ENCODE measurements around the gene ADAM8. TPM values are rescaled to one million over a fixed set of nuclear protein-coding genes. Genes with fewer than 3 reads are reported as not detected.

ADAM8 gene
- polyA plus RNA-seq, 1 donor (not counting 4 experiments of a cell fraction or from before 2014, with no cell fraction given): 42.0 TPM

- Histone ChIP-seq H3K4me2 (ENCODE audit: control insufficient read depth, extremely low read depth, insufficient read depth, low read depth, low read length) (peak overlapping the region; percentile 33), H3K9me3 (ENCODE audit: control insufficient read depth, low read depth, low read length) (no peaks in the 10 kb centered on the region), H3K9me1 (ENCODE audit: control insufficient read depth, extremely low read depth, insufficient read depth, low read length) (no peaks in the 10 kb centered on the region), H3K9ac (ENCODE audit: control insufficient read depth, extremely low read depth, insufficient read depth, low read length) (peak overlapping the region; percentile 59), H2AFZ (ENCODE audit: control insufficient read depth, low read length) (peak overlapping the region; percentile 41), H3K27me3 (ENCODE audit: control insufficient read depth, extremely low read depth, insufficient read depth, low read length) (no peaks in the 10 kb centered on the region), H3K4me3 (ENCODE audit: control insufficient read depth in 2 of 3, extremely low read depth in 1 of 3, insufficient read depth in 2 of 3, low read depth in 1 of 3, low read length in 3 of 3) (no peak overlapping the region), H3K36me3 (ENCODE audit: control insufficient read depth in 2 of 2, extremely low read depth in 1 of 2, insufficient read depth in 2 of 2, low read length in 2 of 2) (peaks cover 0 to 4% of the 10 kb centered on the region in 2 experiments), H4K20me1 (ENCODE audit: control insufficient read depth, extremely low read depth, insufficient read depth, low read length) (no peaks in the 10 kb centered on the region), H3K79me2 (ENCODE audit: control insufficient read depth, insufficient read depth, low read length) (no peaks in the 10 kb centered on the region), H3K4me1 (ENCODE audit: control insufficient read depth, extremely low read depth, insufficient read depth, low read length) (peaks cover 38% of the 10 kb centered on the region), H3K27ac (ENCODE audit: control insufficient read depth, insufficient read depth, low read length) (peak overlapping the region; percentile 71)
- DNase-seq (ENCODE audit: low read depth, low spot score): no peak
- dilution Hi-C loops (cut with MboI; ENCODE audit: extremely low pct_ligation_motif_present, low sequenced_read_pairs): no loop called here
- peak; percentile 34 for FAIRE-seq
- TF ChIP-seq CTCF (optimal IDR thresholded peaks at IDR 0.05 in 1 of 3, IDR thresholded peaks at IDR 0.05 in 1 of 3, conservative IDR thresholded peaks at IDR 0.05 in 1 of 3; ENCODE audit: extremely low read depth in 1 of 3, insufficient read depth in 2 of 3, low read length in 3 of 3) (peak; percentile 23 to 84 (median 54)), EZH2 (IDR thresholded peaks at IDR 0.05; ENCODE audit: low read length) (no peak)
Observed at GRCh38 chr10:133257489-133258065, 19.1 kb downstream of the ADAM8 start.

GRCh38 chr10:133255323-133255722 lies 21.3 kb downstream of the ADAM8 start:
- TF ChIP-seq EZH2 (IDR thresholded peaks at IDR 0.05; ENCODE audit: low read length) (no peak), CTCF (optimal IDR thresholded peaks at IDR 0.05 in 1 of 3, IDR thresholded peaks at IDR 0.05 in 1 of 3, conservative IDR thresholded peaks at IDR 0.05 in 1 of 3; ENCODE audit: extremely low read depth in 1 of 3, insufficient read depth in 2 of 3, low read length in 3 of 3) (no peak)

More at GRCh38 chr10:133255323-133255722, 21.3 kb downstream of the ADAM8 start:
- H2AFZ ChIP-seq (ENCODE audit: control insufficient read depth, low read length): no peak overlapping the region
- no peaks in the 10 kb centered on the region for H3K36me3 ChIP-seq (ENCODE audit: control insufficient read depth in 2 of 2, extremely low read depth in 1 of 2, insufficient read depth in 2 of 2, low read length in 2 of 2)
- H3K9me1 ChIP-seq (ENCODE audit: control insufficient read depth, extremely low read depth, insufficient read depth, low read length): no peaks in the 10 kb centered on the region
- DNase-seq (ENCODE audit: low read depth, low spot score) (no peak), FAIRE-seq (no peak)
- no peak overlapping the region for H3K4me3 ChIP-seq (ENCODE audit: control insufficient read depth in 2 of 3, extremely low read depth in 1 of 3, insufficient read depth in 2 of 3, low read depth in 1 of 3, low read length in 3 of 3)
- no peaks in the 10 kb centered on the region for H3K9me3 ChIP-seq (ENCODE audit: control insufficient read depth, low read depth, low read length)
- H3K27me3 ChIP-seq (ENCODE audit: control insufficient read depth, extremely low read depth, insufficient read depth, low read length): peaks cover 7% of the 10 kb centered on the region
- no peak overlapping the region for H3K4me2 ChIP-seq (ENCODE audit: control insufficient read depth, extremely low read depth, insufficient read depth, low read depth, low read length)
- H3K79me2 ChIP-seq (ENCODE audit: control insufficient read depth, insufficient read depth, low read length): no peaks in the 10 kb centered on the region
- no peaks in the 10 kb centered on the region for H4K20me1 ChIP-seq (ENCODE audit: control insufficient read depth, extremely low read depth, insufficient read depth, low read length)
- H3K4me1 ChIP-seq (ENCODE audit: control insufficient read depth, extremely low read depth, insufficient read depth, low read length): peaks cover 33% of the 10 kb centered on the region
- no peak overlapping the region for H3K9ac ChIP-seq (ENCODE audit: control insufficient read depth, extremely low read depth, insufficient read depth, low read length)
- dilution Hi-C loops (cut with MboI; ENCODE audit: extremely low pct_ligation_motif_present, low sequenced_read_pairs): no loop called here
- H3K27ac ChIP-seq (ENCODE audit: control insufficient read depth, insufficient read depth, low read length): no peak overlapping the region

Measured in keratinocyte (primary cell).